ENCODE measurements around the gene RAB4B.

- TF ChIP-seq CTCF (IDR thresholded peaks at IDR 0.05) (no peak), JUN (CRISPR knock-in tag; IDR thresholded peaks at IDR 0.05) (no peak)
Observed at GRCh38 chr19:40762754-40763470, 15.1 kb upstream of the RAB4B start.
